GM06990 (cell line): ENCODE data around the gene LAMA4.

Source experiments
- DNase-seq: peaks from one replicate; pipeline ENCODE4 v3.0.0-alpha.2; 2011; ENCODE audit not compliant: insufficient read length; ENCODE audit errors: extremely low read depth
- H3K27me3 ChIP-seq: replicated peaks from 2 replicates; pipeline ENCODE4 v1.6.0; 2011; ENCODE audit warnings: low read length; ENCODE audit not compliant: control insufficient read depth, insufficient read depth
- H3K36me3 ChIP-seq: 2 replicates; pipeline ENCODE4 v1.5.1; 2011; ENCODE audit warnings: low read length; ENCODE audit not compliant: control insufficient read depth, insufficient read depth
- H3K4me3 ChIP-seq: replicated peaks from 2 replicates; pipeline ENCODE4 v1.5.1; 2011; ENCODE audit warnings: low read depth, mild to moderate bottlenecking, control low read depth, low read length
- TF ChIP-seq, protein P1 (sequence below): IDR thresholded peaks from 2 replicates; pipeline ENCODE4 v1.5.1; 2011; ENCODE audit warnings: low read length, control low read depth, mild to moderate bottlenecking, inconsistent platforms; ENCODE audit not compliant: insufficient read depth, poor library complexity, severe bottlenecking

LAMA4 gene

DNA sequence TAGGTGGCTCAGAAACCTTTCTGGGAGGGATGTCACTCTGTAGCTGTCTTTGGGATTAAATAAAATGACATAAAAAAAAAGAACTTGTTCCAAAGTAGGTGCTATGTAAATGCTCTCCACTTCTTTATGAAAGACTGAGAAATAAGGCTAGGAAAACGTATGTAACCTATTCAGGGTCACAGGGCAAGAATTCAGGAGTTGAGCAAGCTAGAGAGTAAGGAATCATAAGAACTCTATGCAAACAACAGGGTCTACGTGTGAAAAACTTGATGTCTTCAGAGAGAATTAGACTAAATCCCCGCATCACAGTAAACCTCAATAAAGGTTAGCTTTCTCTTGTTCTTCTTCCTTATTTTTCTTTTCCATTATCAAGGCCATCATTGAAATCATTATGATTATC lies 59.2 kb downstream of the LAMA4 start:
- TF ChIP-seq, protein P1, sequence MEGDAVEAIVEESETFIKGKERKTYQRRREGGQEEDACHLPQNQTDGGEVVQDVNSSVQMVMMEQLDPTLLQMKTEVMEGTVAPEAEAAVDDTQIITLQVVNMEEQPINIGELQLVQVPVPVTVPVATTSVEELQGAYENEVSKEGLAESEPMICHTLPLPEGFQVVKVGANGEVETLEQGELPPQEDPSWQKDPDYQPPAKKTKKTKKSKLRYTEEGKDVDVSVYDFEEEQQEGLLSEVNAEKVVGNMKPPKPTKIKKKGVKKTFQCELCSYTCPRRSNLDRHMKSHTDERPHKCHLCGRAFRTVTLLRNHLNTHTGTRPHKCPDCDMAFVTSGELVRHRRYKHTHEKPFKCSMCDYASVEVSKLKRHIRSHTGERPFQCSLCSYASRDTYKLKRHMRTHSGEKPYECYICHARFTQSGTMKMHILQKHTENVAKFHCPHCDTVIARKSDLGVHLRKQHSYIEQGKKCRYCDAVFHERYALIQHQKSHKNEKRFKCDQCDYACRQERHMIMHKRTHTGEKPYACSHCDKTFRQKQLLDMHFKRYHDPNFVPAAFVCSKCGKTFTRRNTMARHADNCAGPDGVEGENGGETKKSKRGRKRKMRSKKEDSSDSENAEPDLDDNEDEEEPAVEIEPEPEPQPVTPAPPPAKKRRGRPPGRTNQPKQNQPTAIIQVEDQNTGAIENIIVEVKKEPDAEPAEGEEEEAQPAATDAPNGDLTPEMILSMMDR = no peak
- H3K27me3 ChIP-seq = no peaks in the 10 kb centered on the region; the same call in 1 of the 2 replicates
- no peaks in the 10 kb centered on the region for H3K36me3 ChIP-seq
- no peak overlapping the region for H3K4me3 ChIP-seq
- DNase-seq = no peak

DNA sequence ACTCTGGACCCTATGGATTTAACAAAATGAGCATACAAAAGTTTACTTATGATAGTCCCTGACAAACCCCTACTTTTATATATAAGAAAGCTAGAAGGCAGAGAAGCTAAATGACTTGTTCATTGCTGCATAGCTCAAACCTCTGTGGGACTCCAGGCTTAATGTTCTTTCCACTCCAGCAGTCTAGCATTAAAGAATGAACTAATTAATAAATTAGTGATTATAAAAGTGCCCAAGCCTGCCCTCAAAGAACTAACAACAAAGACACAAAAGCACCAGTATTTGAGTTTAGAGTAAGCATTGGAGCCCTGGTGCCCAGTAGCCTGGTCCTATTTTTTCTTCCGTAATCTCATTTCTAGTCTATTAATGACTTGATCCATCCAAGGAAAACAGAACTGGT lies 59.9 kb downstream of the LAMA4 start:
- DNase-seq = no peak
- TF ChIP-seq, protein P1 = no peak
- H3K4me3 ChIP-seq = no peak overlapping the region
- H3K36me3 ChIP-seq = no peaks in the 10 kb centered on the region
- H3K27me3 ChIP-seq = no peaks in the 10 kb centered on the region; the same call in 1 of the 2 replicates

DNA sequence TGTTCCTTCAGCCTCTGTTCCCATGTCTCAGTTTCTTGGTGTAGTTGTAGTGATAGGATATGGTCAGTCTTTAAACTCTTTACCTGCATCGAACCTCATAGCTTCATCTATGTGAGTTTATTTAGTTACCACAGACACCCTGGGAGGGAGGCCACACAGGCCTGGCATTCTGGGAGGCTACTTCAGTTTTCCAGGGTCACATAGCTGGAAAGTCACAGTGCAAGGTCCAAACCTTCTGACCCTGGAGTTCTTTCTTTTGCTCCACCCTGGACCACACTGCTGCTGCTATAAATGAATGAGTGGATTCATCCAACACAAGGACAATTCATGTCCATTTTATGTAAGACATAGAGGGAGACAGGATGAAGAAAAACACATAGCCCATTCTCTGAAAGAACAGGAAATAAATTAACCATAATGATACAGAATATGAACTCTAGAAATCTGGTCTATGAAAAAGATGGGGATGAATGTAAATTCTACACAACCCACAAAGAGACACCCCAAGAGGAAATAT lies 60.8 kb downstream of the LAMA4 start:
- Histone ChIP-seq H3K27me3 (no peaks in the 10 kb centered on the region; the same call in 1 of the 2 replicates), H3K36me3 (no peaks in the 10 kb centered on the region), H3K4me3 (no peak overlapping the region)
- DNase-seq = no peak
- TF ChIP-seq, protein P1 = no peak

- DNase-seq = no peak
- TF ChIP-seq, protein P1 = no peak
- no peaks in the 10 kb centered on the region for H3K36me3 ChIP-seq
- no peak overlapping the region for H3K4me3 ChIP-seq
- no peaks in the 10 kb centered on the region; the same call in 1 of the 2 replicates for H3K27me3 ChIP-seq
Measured at GRCh38 chr6:112193117-112193516, 61.2 kb downstream of the LAMA4 start.

DNA sequence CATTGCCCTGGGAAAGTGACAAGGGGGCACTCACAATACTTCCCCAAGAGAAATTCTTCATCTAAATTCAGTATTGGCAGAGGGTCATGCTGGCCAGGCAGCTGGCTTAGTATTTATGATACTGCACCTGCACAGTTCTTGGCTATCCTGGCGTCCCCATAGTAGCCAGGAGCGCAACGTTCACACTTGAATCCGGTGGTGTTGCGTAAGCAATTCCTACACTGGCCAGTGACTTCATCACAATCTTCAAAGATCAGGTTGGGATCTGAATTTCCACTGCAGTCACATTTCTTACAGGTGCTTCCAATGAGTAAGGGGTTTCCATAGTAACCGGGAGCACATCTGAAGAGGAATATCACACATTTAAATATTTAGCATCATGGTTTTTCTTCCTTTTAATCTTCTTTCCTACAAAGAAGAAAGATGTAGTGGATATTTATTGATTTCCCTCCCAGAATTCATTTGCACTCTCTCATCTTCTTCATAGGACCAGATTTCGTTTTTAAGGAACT lies 62.8 kb downstream of the LAMA4 start:
- H3K4me3 ChIP-seq = no peak overlapping the region
- no peak for DNase-seq
- no peaks in the 10 kb centered on the region; the same call in none of the 2 replicates for H3K27me3 ChIP-seq
- TF ChIP-seq, protein P1 = no peak
- H3K36me3 ChIP-seq = no peaks in the 10 kb centered on the region

GRCh38 chr6:112190164-112190563 lies 64.2 kb downstream of the LAMA4 start:
- no peak for DNase-seq
- no peak overlapping the region for H3K4me3 ChIP-seq
- no peaks in the 10 kb centered on the region; the same call in none of the 2 replicates for H3K27me3 ChIP-seq
- TF ChIP-seq, protein P1 = no peak
- H3K36me3 ChIP-seq = no peaks in the 10 kb centered on the region
